Measurements from ENCODE around the gene HTT. TPM values are rescaled to one million over a fixed set of nuclear protein-coding genes. Genes with fewer than 3 reads are reported as not detected.
A peak's percentile ranks its signal among the peaks of the same experiment; 100 is the strongest.

HTT gene
- total RNA-seq, 1 donor from 2014 or later, result 43.8 TPM

DNA sequence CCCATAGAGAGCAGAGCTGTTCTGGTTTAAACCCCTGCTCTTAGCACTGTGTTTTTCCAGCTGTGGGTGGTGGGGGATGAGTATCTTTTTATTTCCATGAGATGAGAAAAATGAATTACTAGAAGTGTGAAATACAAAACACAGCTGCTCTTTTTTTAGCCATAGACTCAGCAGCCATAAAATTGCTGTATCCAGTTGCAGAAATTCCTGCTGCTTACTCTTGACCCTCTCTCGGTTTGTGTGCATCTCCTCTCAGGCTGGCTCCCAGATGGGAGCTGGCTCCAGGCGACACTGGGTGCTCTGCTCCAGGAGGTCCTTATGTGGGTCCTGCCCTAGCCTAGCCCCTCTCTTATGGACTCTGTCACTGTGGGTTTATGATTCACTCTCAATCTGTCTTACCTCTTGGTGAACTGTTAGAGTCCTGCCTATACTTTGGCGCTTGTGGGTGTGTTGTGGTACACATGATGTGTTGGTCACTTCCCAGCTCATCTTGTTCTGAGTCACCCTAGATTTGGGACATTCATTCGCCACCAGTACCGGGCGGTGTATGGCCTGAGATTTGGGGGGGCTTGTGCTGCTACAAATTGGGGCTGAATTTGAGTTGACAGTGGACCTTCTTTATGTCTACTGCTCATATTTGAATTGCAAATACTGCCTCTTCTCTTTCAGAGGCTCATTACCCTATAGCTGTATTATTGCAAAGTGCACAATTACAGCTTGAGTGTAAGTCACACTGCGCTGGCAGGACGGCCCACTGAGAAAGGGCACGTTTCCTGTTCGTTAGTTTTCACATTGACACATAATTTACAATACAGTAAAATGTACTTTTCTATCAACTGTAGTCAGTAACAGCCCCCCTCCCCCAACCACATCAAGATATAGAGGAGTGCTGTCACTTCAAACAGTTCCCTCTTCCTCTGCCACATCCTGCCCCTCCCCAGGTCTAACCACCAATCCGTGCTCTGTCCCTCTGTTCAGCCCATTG lies 127.5 kb downstream of the HTT start:
- H3K27me3 ChIP-seq (ENCODE audit: control insufficient read depth, insufficient read depth, low read length), result no peaks in the 10 kb centered on the region
- no peak overlapping the region for H3K4me3 ChIP-seq (ENCODE audit: low read depth, low read length)
- H3K36me3 ChIP-seq (ENCODE audit: control insufficient read depth, insufficient read depth, low read length), result peaks cover 3% of the 10 kb centered on the region
- TF ChIP-seq, protein P1, sequence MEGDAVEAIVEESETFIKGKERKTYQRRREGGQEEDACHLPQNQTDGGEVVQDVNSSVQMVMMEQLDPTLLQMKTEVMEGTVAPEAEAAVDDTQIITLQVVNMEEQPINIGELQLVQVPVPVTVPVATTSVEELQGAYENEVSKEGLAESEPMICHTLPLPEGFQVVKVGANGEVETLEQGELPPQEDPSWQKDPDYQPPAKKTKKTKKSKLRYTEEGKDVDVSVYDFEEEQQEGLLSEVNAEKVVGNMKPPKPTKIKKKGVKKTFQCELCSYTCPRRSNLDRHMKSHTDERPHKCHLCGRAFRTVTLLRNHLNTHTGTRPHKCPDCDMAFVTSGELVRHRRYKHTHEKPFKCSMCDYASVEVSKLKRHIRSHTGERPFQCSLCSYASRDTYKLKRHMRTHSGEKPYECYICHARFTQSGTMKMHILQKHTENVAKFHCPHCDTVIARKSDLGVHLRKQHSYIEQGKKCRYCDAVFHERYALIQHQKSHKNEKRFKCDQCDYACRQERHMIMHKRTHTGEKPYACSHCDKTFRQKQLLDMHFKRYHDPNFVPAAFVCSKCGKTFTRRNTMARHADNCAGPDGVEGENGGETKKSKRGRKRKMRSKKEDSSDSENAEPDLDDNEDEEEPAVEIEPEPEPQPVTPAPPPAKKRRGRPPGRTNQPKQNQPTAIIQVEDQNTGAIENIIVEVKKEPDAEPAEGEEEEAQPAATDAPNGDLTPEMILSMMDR (IDR thresholded peaks at IDR 0.05; ENCODE audit: insufficient read depth, low read length, poor library complexity, severe bottlenecking), result no peak
- DNase-seq (ENCODE audit: low read depth), result peak; percentile 5

DNA sequence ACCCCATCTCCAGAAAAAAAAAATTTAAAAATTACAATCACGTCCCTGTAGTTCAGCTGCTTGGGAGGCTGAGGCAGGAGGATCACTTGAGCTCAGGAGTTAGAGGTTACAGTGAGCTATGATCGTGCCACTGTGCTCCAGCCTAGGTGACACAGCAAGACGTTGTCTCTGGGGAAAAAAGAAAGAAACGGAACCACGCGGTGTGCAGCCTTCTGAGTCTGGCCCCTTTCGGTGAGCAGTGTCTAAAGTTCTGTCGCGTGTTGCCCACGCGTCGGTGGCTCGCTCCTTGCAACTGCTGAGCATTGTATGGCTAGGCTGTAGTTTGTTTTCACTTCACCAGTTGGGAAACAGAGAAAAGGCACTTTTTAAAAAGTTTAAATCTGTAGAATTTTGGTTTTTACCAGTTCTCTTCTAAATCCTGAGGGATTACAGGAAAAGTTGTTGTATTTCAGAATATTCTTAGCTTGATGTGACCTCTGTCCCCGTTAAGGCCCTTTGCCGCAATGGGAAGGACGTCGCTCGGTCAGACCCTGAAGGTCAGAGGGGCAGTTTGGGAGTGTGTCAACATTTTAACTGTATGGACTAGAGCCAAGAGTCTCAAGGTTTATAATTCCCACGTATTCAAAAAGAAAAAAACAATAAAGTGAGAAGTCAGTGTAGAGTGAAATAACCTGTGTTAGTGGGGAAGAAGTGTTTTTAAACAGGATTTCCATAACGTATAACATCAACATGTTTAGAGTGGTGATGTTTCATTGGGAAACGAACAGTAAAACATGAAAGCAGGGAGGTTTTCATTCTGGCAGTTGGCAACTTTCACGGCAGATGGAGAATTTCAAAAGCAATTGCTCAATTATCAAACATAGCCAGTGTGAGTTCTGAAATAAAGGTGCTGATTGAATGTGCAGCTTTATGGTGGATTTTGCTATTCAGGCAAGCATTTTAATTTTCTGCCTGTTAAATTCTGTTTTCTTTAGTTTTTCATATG lies 128.6 kb downstream of the HTT start:
- DNase-seq (ENCODE audit: low read depth), result no peak
- no peak overlapping the region for H3K4me3 ChIP-seq (ENCODE audit: low read depth, low read length)
- TF ChIP-seq, protein P1 (IDR thresholded peaks at IDR 0.05; ENCODE audit: insufficient read depth, low read length, poor library complexity, severe bottlenecking), result no peak
- no peaks in the 10 kb centered on the region for H3K27me3 ChIP-seq (ENCODE audit: control insufficient read depth, insufficient read depth, low read length)
- peaks cover 3% of the 10 kb centered on the region for H3K36me3 ChIP-seq (ENCODE audit: control insufficient read depth, insufficient read depth, low read length)

DNA sequence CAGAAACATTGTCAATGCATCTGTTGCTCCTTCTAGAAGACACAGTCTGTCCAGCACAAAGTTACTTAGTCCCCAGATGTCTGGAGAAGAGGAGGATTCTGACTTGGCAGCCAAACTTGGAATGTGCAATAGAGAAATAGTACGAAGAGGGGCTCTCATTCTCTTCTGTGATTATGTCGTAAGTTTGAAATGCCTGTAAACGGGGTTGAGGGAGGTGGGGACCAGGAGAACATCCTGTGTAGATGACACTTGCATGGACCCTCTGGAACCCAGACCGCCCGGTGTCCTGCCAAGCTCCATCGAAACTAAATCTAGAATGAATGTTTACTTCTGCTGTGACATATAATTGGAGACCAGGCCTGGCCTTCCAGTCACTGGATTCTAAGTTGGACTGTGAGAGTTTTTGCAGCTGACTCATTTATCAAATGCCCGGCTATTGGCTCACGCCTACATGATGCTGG lies 129.5 kb downstream of the HTT start:
- TF ChIP-seq, protein P1 (IDR thresholded peaks at IDR 0.05; ENCODE audit: insufficient read depth, low read length, poor library complexity, severe bottlenecking), result no peak
- no peak for DNase-seq (ENCODE audit: low read depth)

DNA sequence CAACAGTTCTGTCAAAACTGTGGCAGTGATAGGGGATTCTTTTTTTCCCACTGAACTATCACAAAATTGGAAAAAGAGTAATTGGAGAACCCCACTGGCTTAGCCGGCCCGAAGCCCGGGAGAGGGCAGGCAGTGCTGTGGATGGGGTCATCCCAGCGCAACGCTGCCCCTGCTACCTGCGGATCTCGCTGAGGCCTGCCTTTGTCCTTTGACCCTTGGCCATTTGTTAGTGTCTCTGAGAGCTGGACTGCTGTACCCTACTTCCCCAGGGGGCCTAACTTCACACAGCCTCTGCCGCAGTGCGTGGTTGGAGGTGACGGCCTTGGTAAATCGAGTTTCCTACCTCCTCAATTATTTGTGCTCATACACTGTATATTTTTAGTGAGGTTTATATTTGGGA lies 131.5 kb downstream of the HTT start:
- no peak for DNase-seq (ENCODE audit: low read depth)
- H3K36me3 ChIP-seq (ENCODE audit: control insufficient read depth, insufficient read depth, low read length), result peaks cover 1% of the 10 kb centered on the region
- TF ChIP-seq, protein P1 (IDR thresholded peaks at IDR 0.05; ENCODE audit: insufficient read depth, low read length, poor library complexity, severe bottlenecking), result no peak
- no peaks in the 10 kb centered on the region for H3K27me3 ChIP-seq (ENCODE audit: control insufficient read depth, insufficient read depth, low read length)
- no peak overlapping the region for H3K4me3 ChIP-seq (ENCODE audit: low read depth, low read length)

More for the DNA sequence above, 129.5 kb downstream of the HTT start:
- Histone ChIP-seq H3K4me3 (ENCODE audit: low read depth, low read length) (no peak overlapping the region), H3K36me3 (ENCODE audit: control insufficient read depth, insufficient read depth, low read length) (peaks cover 3% of the 10 kb centered on the region), H3K27me3 (ENCODE audit: control insufficient read depth, insufficient read depth, low read length) (no peaks in the 10 kb centered on the region)

DNA sequence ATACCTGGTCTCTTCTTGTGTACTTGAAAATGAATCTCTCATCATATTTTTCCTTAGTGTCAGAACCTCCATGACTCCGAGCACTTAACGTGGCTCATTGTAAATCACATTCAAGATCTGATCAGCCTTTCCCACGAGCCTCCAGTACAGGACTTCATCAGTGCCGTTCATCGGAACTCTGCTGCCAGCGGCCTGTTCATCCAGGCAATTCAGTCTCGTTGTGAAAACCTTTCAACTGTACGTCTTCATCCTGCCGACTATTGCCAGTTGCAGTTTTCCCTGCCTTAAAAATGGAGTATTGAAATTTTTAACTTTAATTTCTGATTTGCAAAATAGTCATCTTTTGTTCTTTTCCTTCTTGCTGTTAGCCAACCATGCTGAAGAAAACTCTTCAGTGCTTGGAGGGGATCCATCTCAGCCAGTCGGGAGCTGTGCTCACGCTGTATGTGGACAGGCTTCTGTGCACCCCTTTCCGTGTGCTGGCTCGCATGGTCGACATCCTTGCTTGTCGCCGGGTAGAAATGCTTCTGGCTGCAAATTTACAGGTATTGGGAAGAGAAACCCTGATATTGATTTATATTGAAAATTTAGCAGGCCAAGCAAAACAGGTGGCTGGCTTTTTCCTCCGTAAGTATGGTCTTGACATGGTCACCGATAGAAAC lies 132.1 kb downstream of the HTT start:
- TF ChIP-seq, protein P1 (IDR thresholded peaks at IDR 0.05; ENCODE audit: insufficient read depth, low read length, poor library complexity, severe bottlenecking), result no peak
- H3K4me3 ChIP-seq (ENCODE audit: low read depth, low read length), result no peak overlapping the region
- no peak for DNase-seq (ENCODE audit: low read depth)
- H3K27me3 ChIP-seq (ENCODE audit: control insufficient read depth, insufficient read depth, low read length), result no peaks in the 10 kb centered on the region
- H3K36me3 ChIP-seq (ENCODE audit: control insufficient read depth, insufficient read depth, low read length), result peaks cover 1% of the 10 kb centered on the region

All from kidney epithelial cell (primary cell).